HG02973 (cell line): ENCODE measurements around the gene JUN.
A peak's percentile ranks its signal among the peaks of the same experiment; 100 is the strongest.

ENCODE experiments used
- ATAC-seq: cut with Tn5 transposase; IDR thresholded peaks from one replicate; pipeline ENCODE4 v1.9.1; 2021; ENCODE audit warnings: moderate library complexity; ENCODE audit not compliant: unreplicated experiment

The JUN gene

GRCh38 chr1:58784758-58785441 is 1.1 kb upstream of the JUN start:
- ATAC-seq = no peak

GRCh38 chr1:58783090-58783992 is 506 bp downstream of the JUN start:
- ATAC-seq = peak; percentile 10

- no peak for ATAC-seq
Observed at GRCh38 chr1:58782178-58783089, 1.4 kb downstream of the JUN start.

GRCh38 chr1:58781541-58782177 is 2.2 kb downstream of the JUN start:
- ATAC-seq = no peak

- ATAC-seq = no peak
Observed at GRCh38 chr1:58780836-58781452, 2.9 kb downstream of the JUN start.

- no peak for ATAC-seq
Observed at GRCh38 chr1:58780411-58780810, 3.4 kb downstream of the JUN start.

- ATAC-seq = no peak
Observed at GRCh38 chr1:58779801-58780382, 4.0 kb downstream of the JUN start.

GRCh38 chr1:58779059-58779754 is 4.6 kb downstream of the JUN start:
- no peak for ATAC-seq

- no peak for ATAC-seq
Observed at GRCh38 chr1:58778385-58779000, 5.4 kb downstream of the JUN start.

GRCh38 chr1:58774027-58774426 is 9.8 kb downstream of the JUN start:
- ATAC-seq = no peak

- no peak for ATAC-seq
Observed at GRCh38 chr1:58773406-58773840, 10.4 kb downstream of the JUN start.

- no peak for ATAC-seq
Observed at GRCh38 chr1:58769809-58770320, 14.0 kb downstream of the JUN start.

GRCh38 chr1:58768971-58769808 is 14.7 kb downstream of the JUN start:
- ATAC-seq = no peak

- ATAC-seq = no peak
Observed at GRCh38 chr1:58768191-58768731, 15.6 kb downstream of the JUN start.

- no peak for ATAC-seq
Observed at GRCh38 chr1:58767143-58767542, 16.7 kb downstream of the JUN start.

GRCh38 chr1:58765441-58765840 is 18.4 kb downstream of the JUN start:
- no peak for ATAC-seq

GRCh38 chr1:58765006-58765405 is 18.8 kb downstream of the JUN start:
- ATAC-seq = no peak
